ENCODE data around the gene TMEM94.

The TMEM94 gene

GRCh38 chr17:75489511-75489955, 33.1 kb downstream of the TMEM94 start:
- Histone ChIP-seq H3K79me2 (ENCODE audit: low read length) (no peaks in the 10 kb centered on the region), H3K36me3 (replicated peaks; ENCODE audit: insufficient read depth, low read length) (no peaks in the 10 kb centered on the region), H3K4me2 (ENCODE audit: low read depth, low read length) (no peak overlapping the region), H3K27me3 (replicated peaks; ENCODE audit: insufficient read depth, low read length) (no peaks in the 10 kb centered on the region), H4K20me1 (ENCODE audit: insufficient read depth, low read length) (no peaks in the 10 kb centered on the region), H3K4me3 (ENCODE audit: low read length) (no peak overlapping the region), H3K9ac (ENCODE audit: low read length) (no peak overlapping the region), H3K9me2 (replicated peaks; ENCODE audit: insufficient read depth, low read length) (no peaks in the 10 kb centered on the region), H3K27ac (ENCODE audit: low read length) (no peak overlapping the region), H3F3A (ENCODE audit: insufficient read depth, low read length) (no peaks in the 10 kb centered on the region), H3K9me3 (replicated peaks; ENCODE audit: insufficient read depth, low read length) (no peaks in the 10 kb centered on the region), H3K4me1 (ENCODE audit: low read length) (no peaks in the 10 kb centered on the region), H2AFZ (ENCODE audit: low read length) (no peak overlapping the region)
- DNase-seq, result no peak
- TF ChIP-seq CTCF (IDR thresholded peaks at IDR 0.05; ENCODE audit: low read length), result no peak
- no peak for TF ChIP-seq EZH2 (optimal IDR thresholded peaks at IDR 0.05; ENCODE audit: low read depth, low read length)
- no peak for TF ChIP-seq EZH2phosphoT487 (IDR thresholded peaks at IDR 0.05; ENCODE audit: low read length)

GRCh38 chr17:75490173-75490743, 33.8 kb downstream of the TMEM94 start:
- no peak overlapping the region for H3K9ac ChIP-seq (ENCODE audit: low read length)
- no peaks in the 10 kb centered on the region for H3K27me3 ChIP-seq (replicated peaks; ENCODE audit: insufficient read depth, low read length)
- H3K4me2 ChIP-seq (ENCODE audit: low read depth, low read length), result no peak overlapping the region

GRCh38 chr17:75490953-75491649, 34.7 kb downstream of the TMEM94 start:
- Histone ChIP-seq H3K4me2 (ENCODE audit: low read depth, low read length) (no peak overlapping the region), H3F3A (ENCODE audit: insufficient read depth, low read length) (no peaks in the 10 kb centered on the region)

More at GRCh38 chr17:75490173-75490743, 33.8 kb downstream of the TMEM94 start:
- DNase-seq, result no peak
- Histone ChIP-seq H3K27ac (ENCODE audit: low read length) (no peak overlapping the region), H3K79me2 (ENCODE audit: low read length) (no peaks in the 10 kb centered on the region), H3K4me3 (ENCODE audit: low read length) (no peak overlapping the region), H3K9me2 (replicated peaks; ENCODE audit: insufficient read depth, low read length) (no peaks in the 10 kb centered on the region), H3K36me3 (replicated peaks; ENCODE audit: insufficient read depth, low read length) (no peaks in the 10 kb centered on the region), H2AFZ (ENCODE audit: low read length) (no peak overlapping the region), H3F3A (ENCODE audit: insufficient read depth, low read length) (no peaks in the 10 kb centered on the region), H4K20me1 (ENCODE audit: insufficient read depth, low read length) (no peaks in the 10 kb centered on the region), H3K4me1 (ENCODE audit: low read length) (no peaks in the 10 kb centered on the region), H3K9me3 (replicated peaks; ENCODE audit: insufficient read depth, low read length) (no peaks in the 10 kb centered on the region)
- no peak for TF ChIP-seq EZH2 (optimal IDR thresholded peaks at IDR 0.05; ENCODE audit: low read depth, low read length)
- no peak for TF ChIP-seq CTCF (IDR thresholded peaks at IDR 0.05; ENCODE audit: low read length)
- no peak for TF ChIP-seq EZH2phosphoT487 (IDR thresholded peaks at IDR 0.05; ENCODE audit: low read length)

GRCh38 chr17:75491680-75492079, 35.2 kb downstream of the TMEM94 start:
- Histone ChIP-seq H3K9me3 (replicated peaks; ENCODE audit: insufficient read depth, low read length) (no peaks in the 10 kb centered on the region), H3K4me2 (ENCODE audit: low read depth, low read length) (no peak overlapping the region), H3K36me3 (replicated peaks; ENCODE audit: insufficient read depth, low read length) (no peaks in the 10 kb centered on the region)

More at GRCh38 chr17:75490953-75491649, 34.7 kb downstream of the TMEM94 start:
- H3K79me2 ChIP-seq (ENCODE audit: low read length), result no peaks in the 10 kb centered on the region
- no peak overlapping the region for H3K27ac ChIP-seq (ENCODE audit: low read length)
- no peaks in the 10 kb centered on the region for H3K9me2 ChIP-seq (replicated peaks; ENCODE audit: insufficient read depth, low read length)
- no peak overlapping the region for H3K9ac ChIP-seq (ENCODE audit: low read length)
- no peak overlapping the region for H2AFZ ChIP-seq (ENCODE audit: low read length)
- no peaks in the 10 kb centered on the region for H3K4me1 ChIP-seq (ENCODE audit: low read length)
- no peaks in the 10 kb centered on the region for H3K36me3 ChIP-seq (replicated peaks; ENCODE audit: insufficient read depth, low read length)
- no peak for DNase-seq
- no peaks in the 10 kb centered on the region for H3K27me3 ChIP-seq (replicated peaks; ENCODE audit: insufficient read depth, low read length)
- no peaks in the 10 kb centered on the region for H3K9me3 ChIP-seq (replicated peaks; ENCODE audit: insufficient read depth, low read length)
- H3K4me3 ChIP-seq (ENCODE audit: low read length), result no peak overlapping the region
- TF ChIP-seq EZH2 (optimal IDR thresholded peaks at IDR 0.05; ENCODE audit: low read depth, low read length), result no peak
- TF ChIP-seq EZH2phosphoT487 (IDR thresholded peaks at IDR 0.05; ENCODE audit: low read length), result no peak
- H4K20me1 ChIP-seq (ENCODE audit: insufficient read depth, low read length), result no peaks in the 10 kb centered on the region

More at GRCh38 chr17:75491680-75492079, 35.2 kb downstream of the TMEM94 start:
- H3K79me2 ChIP-seq (ENCODE audit: low read length), result no peaks in the 10 kb centered on the region
- H3K27ac ChIP-seq (ENCODE audit: low read length), result no peak overlapping the region
- no peaks in the 10 kb centered on the region for H3K27me3 ChIP-seq (replicated peaks; ENCODE audit: insufficient read depth, low read length)
- no peaks in the 10 kb centered on the region for H3K4me1 ChIP-seq (ENCODE audit: low read length)
- H2AFZ ChIP-seq (ENCODE audit: low read length), result no peak overlapping the region
- no peaks in the 10 kb centered on the region for H3K9me2 ChIP-seq (replicated peaks; ENCODE audit: insufficient read depth, low read length)
- no peaks in the 10 kb centered on the region for H3F3A ChIP-seq (ENCODE audit: insufficient read depth, low read length)
- H3K9ac ChIP-seq (ENCODE audit: low read length), result no peak overlapping the region
- no peak overlapping the region for H3K4me3 ChIP-seq (ENCODE audit: low read length)
- DNase-seq, result no peak
- TF ChIP-seq CTCF (IDR thresholded peaks at IDR 0.05; ENCODE audit: low read length) (no peak), EZH2 (optimal IDR thresholded peaks at IDR 0.05; ENCODE audit: low read depth, low read length) (no peak), EZH2phosphoT487 (IDR thresholded peaks at IDR 0.05; ENCODE audit: low read length) (no peak)
- no peaks in the 10 kb centered on the region for H4K20me1 ChIP-seq (ENCODE audit: insufficient read depth, low read length)

Measured in MM.1S (cell line).